ENCODE results near the gene SURF2.
A peak's percentile ranks its signal among the peaks of the same experiment; 100 is the strongest.
"Not testable (repeated sequence)": the region's sequence is repeated elsewhere in the genome, so short reads cannot be mapped to it uniquely, and the experiment has no call there.

Gene SURF2

GRCh38 chr9:133356391-133357091 lies at the start of gene SURF2, which contains the start of gene SURF1:
Gene SURF2, plus strand, starts transcription at chr9:133356550. Its CDS starts 43 bp downstream, at chr9:133356593.
Gene SURF1, minus strand, starts transcription at chr9:133356487. Its CDS starts 34 bp downstream, at chr9:133356453.
- no peak within 1 kb of the TSS for H2AFZ ChIP-seq (ENCODE audit: low read depth, low read length)
- no peaks in the 10 kb centered on the region for H3K9me3 ChIP-seq (ENCODE audit: low read length)
- H3K4me1 ChIP-seq (ENCODE audit: insufficient read depth, low read length): peaks cover 14% of the 10 kb centered on the region
- peaks cover 55% of the 10 kb centered on the region for H3K36me3 ChIP-seq (ENCODE audit: insufficient read depth, low read length)
- no peaks in the 10 kb centered on the region for H3K27me3 ChIP-seq (ENCODE audit: insufficient read depth, low read length)
- H3K4me3 ChIP-seq (ENCODE audit: low read length): peak within 1 kb of the TSS; percentile 70

- no peak overlapping the region for H2AFZ ChIP-seq (ENCODE audit: low read depth, low read length)
- no peaks in the 10 kb centered on the region for H3K9me3 ChIP-seq (ENCODE audit: low read length)
- no peaks in the 10 kb centered on the region for H3K36me3 ChIP-seq (ENCODE audit: insufficient read depth, low read length)
- H3K4me3 ChIP-seq (ENCODE audit: low read length): no peak overlapping the region
- H3K4me1 ChIP-seq (ENCODE audit: insufficient read depth, low read length): no peaks in the 10 kb centered on the region
- H3K27me3 ChIP-seq (ENCODE audit: insufficient read depth, low read length): peaks cover 3% of the 10 kb centered on the region
Observed at GRCh38 chr9:133307301-133307700, 49.0 kb upstream of the SURF2 start.

GRCh38 chr9:133309608-133310007 lies 46.7 kb upstream of the SURF2 start:
- Histone ChIP-seq H3K9me3 (ENCODE audit: low read length) (no peaks in the 10 kb centered on the region), H3K27me3 (ENCODE audit: insufficient read depth, low read length) (peaks cover 3% of the 10 kb centered on the region), H3K4me3 (ENCODE audit: low read length) (no peak overlapping the region), H3K36me3 (ENCODE audit: insufficient read depth, low read length) (no peaks in the 10 kb centered on the region), H3K4me1 (ENCODE audit: insufficient read depth, low read length) (no peaks in the 10 kb centered on the region), H2AFZ (ENCODE audit: low read depth, low read length) (no peak overlapping the region)

GRCh38 chr9:133315997-133316396 lies 40.4 kb upstream of the SURF2 start:
- H3K9me3 ChIP-seq (ENCODE audit: low read length): no peaks in the 10 kb centered on the region
- no peak overlapping the region for H2AFZ ChIP-seq (ENCODE audit: low read depth, low read length)
- H3K36me3 ChIP-seq (ENCODE audit: insufficient read depth, low read length): no peaks in the 10 kb centered on the region
- H3K4me3 ChIP-seq (ENCODE audit: low read length): no peak overlapping the region
- no peaks in the 10 kb centered on the region for H3K4me1 ChIP-seq (ENCODE audit: insufficient read depth, low read length)
- no peaks in the 10 kb centered on the region for H3K27me3 ChIP-seq (ENCODE audit: insufficient read depth, low read length)

GRCh38 chr9:133317551-133317950 lies 38.8 kb upstream of the SURF2 start:
- H3K4me3 ChIP-seq (ENCODE audit: low read length); H3K36me3 ChIP-seq (ENCODE audit: insufficient read depth, low read length); H3K27me3 ChIP-seq (ENCODE audit: insufficient read depth, low read length); H3K4me1 ChIP-seq (ENCODE audit: insufficient read depth, low read length); H2AFZ ChIP-seq (ENCODE audit: low read depth, low read length); H3K9me3 ChIP-seq (ENCODE audit: low read length): not testable (repeated sequence)

- Histone ChIP-seq H3K9me3 (ENCODE audit: low read length) (no peaks in the 10 kb centered on the region), H3K27me3 (ENCODE audit: insufficient read depth, low read length) (no peaks in the 10 kb centered on the region), H3K4me3 (ENCODE audit: low read length) (no peak overlapping the region), H3K36me3 (ENCODE audit: insufficient read depth, low read length) (no peaks in the 10 kb centered on the region), H2AFZ (ENCODE audit: low read depth, low read length) (no peak overlapping the region), H3K4me1 (ENCODE audit: insufficient read depth, low read length) (no peaks in the 10 kb centered on the region)
Observed at GRCh38 chr9:133320421-133320881, 35.9 kb upstream of the SURF2 start.

GRCh38 chr9:133321411-133321935 lies 34.9 kb upstream of the SURF2 start:
- Histone ChIP-seq H3K27me3 (ENCODE audit: insufficient read depth, low read length) (no peaks in the 10 kb centered on the region), H3K36me3 (ENCODE audit: insufficient read depth, low read length) (no peaks in the 10 kb centered on the region), H2AFZ (ENCODE audit: low read depth, low read length) (no peak overlapping the region), H3K4me1 (ENCODE audit: insufficient read depth, low read length) (no peaks in the 10 kb centered on the region), H3K4me3 (ENCODE audit: low read length) (no peak overlapping the region), H3K9me3 (ENCODE audit: low read length) (no peaks in the 10 kb centered on the region)

- no peak overlapping the region for H2AFZ ChIP-seq (ENCODE audit: low read depth, low read length)
- no peaks in the 10 kb centered on the region for H3K27me3 ChIP-seq (ENCODE audit: insufficient read depth, low read length)
- no peaks in the 10 kb centered on the region for H3K9me3 ChIP-seq (ENCODE audit: low read length)
- no peak overlapping the region for H3K4me3 ChIP-seq (ENCODE audit: low read length)
- H3K36me3 ChIP-seq (ENCODE audit: insufficient read depth, low read length): no peaks in the 10 kb centered on the region
- H3K4me1 ChIP-seq (ENCODE audit: insufficient read depth, low read length): no peaks in the 10 kb centered on the region
Observed at GRCh38 chr9:133322701-133323100, 33.6 kb upstream of the SURF2 start.

- Histone ChIP-seq H3K36me3 (ENCODE audit: insufficient read depth, low read length) (no peaks in the 10 kb centered on the region), H3K4me3 (ENCODE audit: low read length) (no peak overlapping the region), H2AFZ (ENCODE audit: low read depth, low read length) (no peak overlapping the region), H3K4me1 (ENCODE audit: insufficient read depth, low read length) (no peaks in the 10 kb centered on the region), H3K9me3 (ENCODE audit: low read length) (no peaks in the 10 kb centered on the region), H3K27me3 (ENCODE audit: insufficient read depth, low read length) (no peaks in the 10 kb centered on the region)
Observed at GRCh38 chr9:133323211-133323610, 33.1 kb upstream of the SURF2 start.

- H3K4me3 ChIP-seq (ENCODE audit: low read length): no peak overlapping the region
- H3K4me1 ChIP-seq (ENCODE audit: insufficient read depth, low read length): no peaks in the 10 kb centered on the region
- peaks cover under 1% of the 10 kb centered on the region for H3K36me3 ChIP-seq (ENCODE audit: insufficient read depth, low read length)
- H3K27me3 ChIP-seq (ENCODE audit: insufficient read depth, low read length): no peaks in the 10 kb centered on the region
- no peak overlapping the region for H2AFZ ChIP-seq (ENCODE audit: low read depth, low read length)
- H3K9me3 ChIP-seq (ENCODE audit: low read length): no peaks in the 10 kb centered on the region
Observed at GRCh38 chr9:133323991-133324703, 32.2 kb upstream of the SURF2 start.

GRCh38 chr9:133327021-133327420 lies 29.3 kb upstream of the SURF2 start:
- H3K9me3 ChIP-seq (ENCODE audit: low read length); H2AFZ ChIP-seq (ENCODE audit: low read depth, low read length); H3K4me1 ChIP-seq (ENCODE audit: insufficient read depth, low read length); H3K4me3 ChIP-seq (ENCODE audit: low read length); H3K27me3 ChIP-seq (ENCODE audit: insufficient read depth, low read length): not testable (repeated sequence)
- peaks cover 19% of the 10 kb centered on the region for H3K36me3 ChIP-seq (ENCODE audit: insufficient read depth, low read length)

- Histone ChIP-seq H3K4me1 (ENCODE audit: insufficient read depth, low read length) (no peaks in the 10 kb centered on the region), H3K4me3 (ENCODE audit: low read length) (no peak overlapping the region), H3K27me3 (ENCODE audit: insufficient read depth, low read length) (no peaks in the 10 kb centered on the region), H3K36me3 (ENCODE audit: insufficient read depth, low read length) (peaks cover 29% of the 10 kb centered on the region), H2AFZ (ENCODE audit: low read depth, low read length) (no peak overlapping the region), H3K9me3 (ENCODE audit: low read length) (no peaks in the 10 kb centered on the region)
Observed at GRCh38 chr9:133327834-133328484, 28.4 kb upstream of the SURF2 start.
